Thyroid gland (tissue), 4 donors: ENCODE data around the gene ZNF641.

ENCODE experiments used
- CTCF ChIP-seq, 6 experiments: fragments of 200-600 bp in 3 of 6; fragments of 450-650 bp in 3 of 6; sonication (generic) in 3 of 6; IDR thresholded peaks; one replicate each; pipeline ENCODE4 v1.5.1; 2016 to 2019; ENCODE audit warnings: antibody characterized with exemption in 6 of 6, mild to moderate bottlenecking in 2 of 6, inconsistent platforms in 1 of 6, moderate library complexity in 1 of 6
- POLR2A ChIP-seq, 2 donors: fragments of 450-650 bp; IDR thresholded peaks; one replicate each; pipeline ENCODE4 v1.6.1; 2017; ENCODE audit warnings: antibody characterized with exemption in 2 of 2, mild to moderate bottlenecking in 2 of 2, moderate library complexity in 1 of 2

GRCh38 chr12:48388460-48388859 is 37.7 kb upstream of the ZNF641 start:
- TF ChIP-seq POLR2A (IDR thresholded peaks at IDR 0.05) (no peak), CTCF (IDR thresholded peaks at IDR 0.05) (no peak)
